Activated CD4-positive, alpha-beta T cell treated with anti-CD3 and anti-CD28 coated beads, Interleukin-2, Interleukin-4, amounts not matched to agents 100 ng/mL and 50 ng/mL, durations not matched to agents 16 hours and 8 hours (primary cell): Measurements from ENCODE around the gene VAMP3.

Experiments used
- DNase-seq: peaks from one replicate; pipeline ENCODE4 v3.0.0-alpha.2; 2020; ENCODE audit warnings: low spot score

Gene VAMP3

GRCh38 chr1:7770997-7771822, at the start of gene VAMP3:
TSS of gene VAMP3 (plus strand) at chr1:7771296. CDS start at chr1:7771384, 88 bp downstream.
- peak; percentile 89 for DNase-seq

- no peak for DNase-seq
Measured at GRCh38 chr1:7721940-7722669, 49.0 kb upstream of the VAMP3 start.

- DNase-seq: no peak
Measured at GRCh38 chr1:7722670-7723012, 48.5 kb upstream of the VAMP3 start.

GRCh38 chr1:7726623-7727022, 44.5 kb upstream of the VAMP3 start:
- DNase-seq: no peak

- no peak for DNase-seq
Measured at GRCh38 chr1:7727809-7728471, 43.2 kb upstream of the VAMP3 start.

GRCh38 chr1:7729761-7730160, 41.3 kb upstream of the VAMP3 start:
- no peak for DNase-seq

- no peak for DNase-seq
Measured at GRCh38 chr1:7732331-7732730, 38.8 kb upstream of the VAMP3 start.

GRCh38 chr1:7733276-7733675, 37.8 kb upstream of the VAMP3 start:
- no peak for DNase-seq

GRCh38 chr1:7738044-7738443, 33.1 kb upstream of the VAMP3 start:
- no peak for DNase-seq

- no peak for DNase-seq
Measured at GRCh38 chr1:7743346-7743745, 27.8 kb upstream of the VAMP3 start.

- no peak for DNase-seq
Measured at GRCh38 chr1:7744882-7745281, 26.2 kb upstream of the VAMP3 start.

- no peak for DNase-seq
Measured at GRCh38 chr1:7745783-7746182, 25.3 kb upstream of the VAMP3 start.

- no peak for DNase-seq
Measured at GRCh38 chr1:7747605-7748004, 23.5 kb upstream of the VAMP3 start.

GRCh38 chr1:7749126-7749525, 22.0 kb upstream of the VAMP3 start:
- DNase-seq: no peak

- no peak for DNase-seq
Measured at GRCh38 chr1:7751174-7751573, 19.9 kb upstream of the VAMP3 start.

- DNase-seq: peak; percentile 48
Measured at GRCh38 chr1:7752512-7753417, 18.3 kb upstream of the VAMP3 start.

- no peak for DNase-seq
Measured at GRCh38 chr1:7753641-7754040, 17.5 kb upstream of the VAMP3 start.

- DNase-seq: no peak
Measured at GRCh38 chr1:7754234-7754633, 16.9 kb upstream of the VAMP3 start.

GRCh38 chr1:7755448-7755847, 15.6 kb upstream of the VAMP3 start:
- DNase-seq: no peak

GRCh38 chr1:7760245-7760644, 10.9 kb upstream of the VAMP3 start:
- no peak for DNase-seq

GRCh38 chr1:7761103-7761502, 10.0 kb upstream of the VAMP3 start:
- no peak for DNase-seq

GRCh38 chr1:7767176-7767575, 3.9 kb upstream of the VAMP3 start:
- DNase-seq: no peak
